ENCODE measurements around the gene MYOZ3.

Gene MYOZ3

GRCh38 chr5:150661086-150661485 lies at the start of gene MYOZ3:
Gene MYOZ3, plus strand, starts transcription at chr5:150661251. Its CDS starts 1,691 bp downstream, at chr5:150662942.
- no peak for DNase-seq

GRCh38 chr5:150612405-150612804 lies 48.6 kb upstream of the MYOZ3 start:
- peak; percentile 41 for DNase-seq

- DNase-seq: no peak
Measured at GRCh38 chr5:150612905-150613670, 48.0 kb upstream of the MYOZ3 start.

GRCh38 chr5:150613991-150614660 lies 46.9 kb upstream of the MYOZ3 start:
- no peak for DNase-seq

GRCh38 chr5:150614661-150615060 lies 46.4 kb upstream of the MYOZ3 start:
- DNase-seq: no peak

- DNase-seq: no peak
Measured at GRCh38 chr5:150615141-150615699, 45.8 kb upstream of the MYOZ3 start.

GRCh38 chr5:150616024-150616470 lies 45.0 kb upstream of the MYOZ3 start:
- peak; percentile 29 for DNase-seq

GRCh38 chr5:150616506-150616905 lies 44.5 kb upstream of the MYOZ3 start:
- DNase-seq: no peak

- DNase-seq: no peak
Measured at GRCh38 chr5:150618163-150618562, 42.9 kb upstream of the MYOZ3 start.

GRCh38 chr5:150618588-150619281 lies 42.3 kb upstream of the MYOZ3 start:
- DNase-seq: no peak

- no peak for DNase-seq
Measured at GRCh38 chr5:150619359-150620230, 41.5 kb upstream of the MYOZ3 start.

- no peak for DNase-seq
Measured at GRCh38 chr5:150621301-150621700, 39.8 kb upstream of the MYOZ3 start.

GRCh38 chr5:150622157-150622556 lies 38.9 kb upstream of the MYOZ3 start:
- no peak for DNase-seq

GRCh38 chr5:150623152-150623877 lies 37.7 kb upstream of the MYOZ3 start:
- no peak for DNase-seq

- DNase-seq: no peak
Measured at GRCh38 chr5:150623878-150624216, 37.2 kb upstream of the MYOZ3 start.

- peak; percentile 16 for DNase-seq
Measured at GRCh38 chr5:150624334-150625163, 36.5 kb upstream of the MYOZ3 start.

- DNase-seq: no peak
Measured at GRCh38 chr5:150625164-150625535, 35.9 kb upstream of the MYOZ3 start.

GRCh38 chr5:150625831-150626746 lies 35.0 kb upstream of the MYOZ3 start:
- DNase-seq: no peak

- no peak for DNase-seq
Measured at GRCh38 chr5:150626853-150627276, 34.2 kb upstream of the MYOZ3 start.

Data from NCI-H146 (cell line).